ENCODE results near the gene NRF1.
"Not testable (repeated sequence)": the region's sequence is repeated elsewhere in the genome, so short reads cannot be mapped to it uniquely, and the experiment has no call there.

NRF1 gene

DNA sequence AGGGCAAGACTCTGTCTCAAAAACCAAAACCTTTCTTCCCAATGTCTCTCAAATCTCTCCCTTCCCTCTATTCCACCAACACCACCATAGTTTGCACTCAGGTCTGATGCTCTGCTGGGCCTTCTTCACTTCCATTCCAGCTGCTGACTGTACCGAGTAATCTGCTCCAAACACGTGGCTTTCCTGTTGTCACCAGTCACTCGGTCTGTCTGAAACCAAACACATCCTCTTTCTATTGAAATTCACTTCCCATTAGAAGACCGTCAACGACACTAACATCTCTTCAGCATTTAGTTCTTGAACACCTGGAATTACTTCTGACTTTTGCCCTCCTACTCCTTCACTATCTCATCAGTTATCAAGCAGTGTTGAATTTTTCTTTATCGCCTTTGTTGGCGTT lies 4.7 kb upstream of the NRF1 start:
- DNase-seq (ENCODE audit: low read depth in 2 of 2, low spot score in 1 of 2): no peak

DNA sequence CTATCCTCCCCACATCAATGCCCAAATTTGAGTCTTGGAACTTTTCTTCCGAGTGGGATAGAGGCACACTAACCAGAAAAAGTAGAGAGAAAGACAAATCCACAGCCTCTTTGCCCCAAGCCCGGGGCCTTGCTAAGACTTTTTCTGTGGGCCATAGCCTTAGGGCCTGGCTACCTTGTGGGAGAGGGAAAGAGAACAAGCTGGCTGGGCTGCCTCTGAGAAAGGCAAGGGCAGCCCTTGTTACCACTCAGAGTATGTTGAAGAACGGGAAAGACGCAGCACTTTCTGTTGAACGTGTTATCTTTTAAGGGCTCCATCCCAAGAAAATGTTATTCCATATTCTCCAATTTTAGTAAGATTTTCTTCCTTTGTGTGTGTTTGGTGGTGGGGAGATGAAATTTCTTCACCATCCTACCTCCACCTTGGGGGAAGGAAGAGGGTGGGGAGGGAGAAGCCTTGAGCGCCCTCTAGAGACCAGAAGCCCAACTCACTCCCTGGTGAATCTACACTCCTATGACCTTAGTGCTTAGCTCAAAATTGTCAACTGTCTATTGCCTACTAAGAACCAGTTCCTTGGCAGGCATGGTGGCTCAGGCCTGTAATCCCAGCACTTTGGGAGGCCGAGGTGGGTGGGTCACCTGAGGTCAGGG lies 3.9 kb upstream of the NRF1 start:
- DNase-seq (ENCODE audit: low read depth in 2 of 2, low spot score in 1 of 2): no peak

DNA sequence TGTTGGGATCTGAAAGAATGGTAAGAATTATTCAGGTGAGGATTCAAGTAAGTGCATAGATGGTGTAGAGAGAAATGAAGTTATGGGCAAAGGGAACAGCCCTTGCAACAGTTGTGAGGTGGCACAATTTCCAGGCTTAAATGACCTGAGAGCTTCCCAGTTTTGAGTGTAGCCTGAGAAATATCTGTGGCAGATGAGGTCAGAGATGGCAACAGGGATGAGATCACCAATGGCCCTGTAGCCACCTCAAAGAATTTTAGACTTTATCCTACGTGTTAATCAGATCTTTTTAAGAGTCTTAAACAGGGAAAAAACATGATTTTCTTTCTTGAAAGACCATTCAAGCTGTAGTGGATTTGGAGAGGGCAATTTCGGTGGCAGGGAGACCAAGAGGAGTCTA lies 1.9 kb upstream of the NRF1 start:
- DNase-seq (ENCODE audit: low read depth in 2 of 2, low spot score in 1 of 2): no peak

DNA sequence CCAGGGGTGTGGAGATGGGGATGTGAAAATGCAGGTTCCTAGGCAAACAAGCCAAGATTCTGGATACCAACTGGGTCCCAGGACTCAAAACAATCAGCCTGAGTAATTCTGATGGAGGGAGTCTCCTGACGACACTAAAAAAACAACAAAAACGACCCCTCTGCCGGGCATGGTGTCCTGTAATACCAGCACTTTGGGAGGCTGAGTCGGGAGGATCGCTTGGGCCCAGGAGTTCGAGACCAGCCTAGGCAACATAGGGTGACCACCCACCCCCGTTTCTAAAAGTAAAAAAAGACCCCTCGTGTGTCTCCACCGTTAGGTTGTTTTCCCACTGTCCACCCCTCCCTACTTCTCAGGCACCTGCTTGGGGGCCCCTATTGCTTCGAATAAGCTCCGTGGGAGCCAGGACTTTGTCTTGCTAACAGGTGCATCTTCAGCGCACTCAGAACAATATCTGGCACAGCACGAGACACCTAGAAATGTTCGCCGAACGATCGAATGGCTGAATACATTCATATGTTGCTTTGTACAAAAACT lies 743 bp upstream of the NRF1 start:
- no peak for DNase-seq (ENCODE audit: low read depth in 2 of 2, low spot score in 1 of 2)

DNA sequence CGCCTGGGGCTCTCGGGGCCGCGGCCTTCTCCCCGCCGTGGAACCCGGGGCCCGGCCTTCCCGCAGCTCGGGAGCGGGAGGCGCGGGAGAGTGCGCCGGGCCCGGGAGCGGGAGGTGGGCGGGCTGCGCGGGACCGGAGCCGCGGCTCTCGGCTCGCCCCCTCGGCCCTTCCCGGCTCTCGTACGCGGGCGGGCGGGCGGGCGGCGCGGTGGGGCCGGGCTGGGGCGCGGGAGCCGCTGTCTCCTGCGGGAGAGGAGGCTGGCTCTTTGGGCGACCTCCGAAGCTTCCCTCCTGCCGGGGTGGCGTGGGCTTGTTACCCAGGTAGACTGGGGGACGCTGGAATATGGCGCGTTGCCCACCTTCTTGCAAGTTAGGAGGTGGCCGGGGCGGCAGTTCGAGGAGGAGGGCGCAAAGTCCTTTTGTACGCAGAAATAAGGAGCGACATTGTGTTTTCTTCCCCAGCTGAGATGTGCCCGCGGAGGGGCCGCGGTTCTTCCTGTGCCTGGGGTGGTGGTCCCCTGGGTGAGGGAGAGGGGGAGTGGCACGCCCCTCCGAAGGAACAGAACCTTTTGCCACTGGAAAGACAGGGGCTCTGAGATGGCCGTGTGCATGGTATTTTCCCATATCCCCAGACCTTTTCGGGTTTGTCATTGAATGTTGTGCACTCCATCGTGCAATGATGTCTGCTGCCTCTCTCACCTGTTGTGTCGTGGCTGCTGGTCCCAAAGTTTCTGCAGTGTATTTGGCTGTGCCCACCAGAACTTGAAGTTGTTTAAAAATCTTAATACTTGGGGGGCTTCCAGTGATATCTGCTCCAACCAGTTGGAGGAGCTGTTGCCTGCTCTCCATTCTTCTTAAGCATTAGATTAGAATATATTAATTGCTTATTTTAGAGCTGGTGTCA lies 844 bp downstream of the NRF1 start:
- DNase-seq (ENCODE audit: low read depth in 2 of 2, low spot score in 1 of 2): no peak

DNA sequence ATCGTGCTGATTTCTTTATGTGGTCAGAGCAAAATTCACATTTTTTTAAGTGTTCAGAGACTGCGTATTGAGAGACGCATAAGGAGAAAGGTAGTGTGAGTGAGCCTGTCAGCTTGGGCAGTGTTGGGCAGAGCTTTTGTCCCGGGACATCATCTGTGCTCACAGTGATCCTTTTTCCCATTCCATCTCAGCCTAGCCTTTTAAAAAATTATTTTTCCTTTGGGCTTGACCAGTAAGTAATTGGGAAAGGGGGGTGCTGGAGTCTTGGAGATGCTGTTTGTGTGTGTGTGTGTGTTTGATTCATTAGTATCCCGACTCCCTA lies 1.5 kb downstream of the NRF1 start:
- DNase-seq (ENCODE audit: low read depth in 2 of 2, low spot score in 1 of 2): no peak

- DNase-seq (ENCODE audit: low read depth in 2 of 2, low spot score in 1 of 2): no peak
Measured at GRCh38 chr7:129615018-129615417, 3.5 kb downstream of the NRF1 start.

GRCh38 chr7:129616530-129616929 lies 5.0 kb downstream of the NRF1 start:
- no peak for DNase-seq (ENCODE audit: low read depth in 2 of 2, low spot score in 1 of 2)

DNA sequence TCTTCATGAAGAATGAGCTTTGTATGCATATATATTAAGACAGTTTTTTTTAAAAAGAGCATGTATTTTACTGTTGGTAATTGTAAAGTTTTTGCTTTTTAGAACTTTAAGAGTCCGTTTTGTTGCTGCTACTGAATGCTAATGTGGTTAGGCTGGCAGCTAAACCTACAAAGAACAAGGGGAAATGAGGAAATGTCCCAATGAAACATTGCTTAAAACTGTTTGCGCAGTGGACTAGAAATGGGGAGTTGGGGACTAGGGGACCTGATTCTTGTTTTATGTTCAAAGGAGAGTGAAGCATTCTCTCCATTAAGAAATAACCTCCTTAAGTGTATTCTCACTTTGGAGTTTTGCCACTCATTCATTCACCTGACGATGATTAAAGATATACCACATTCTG lies 5.7 kb downstream of the NRF1 start:
- DNase-seq (ENCODE audit: low read depth in 2 of 2, low spot score in 1 of 2): no peak

- no peak for DNase-seq (ENCODE audit: low read depth in 2 of 2, low spot score in 1 of 2)
Measured at GRCh38 chr7:129617652-129618051, 6.1 kb downstream of the NRF1 start.

GRCh38 chr7:129626896-129627295 lies 15.4 kb downstream of the NRF1 start:
- no peak for DNase-seq (ENCODE audit: low read depth in 2 of 2, low spot score in 1 of 2)

- DNase-seq (ENCODE audit: low read depth in 2 of 2, low spot score in 1 of 2): no peak
Measured at GRCh38 chr7:129630341-129630740, 18.8 kb downstream of the NRF1 start.

- DNase-seq (ENCODE audit: low read depth in 2 of 2, low spot score in 1 of 2): no peak
Measured at GRCh38 chr7:129634361-129635034, 23.0 kb downstream of the NRF1 start.

GRCh38 chr7:129635300-129636029 lies 23.9 kb downstream of the NRF1 start:
- peak in 1 of 2 donors; percentile 44 for DNase-seq (ENCODE audit: low read depth in 2 of 2, low spot score in 1 of 2)

GRCh38 chr7:129636030-129636550 lies 24.6 kb downstream of the NRF1 start:
- not testable (repeated sequence) for DNase-seq (ENCODE audit: low read depth in 2 of 2, low spot score in 1 of 2)

DNA sequence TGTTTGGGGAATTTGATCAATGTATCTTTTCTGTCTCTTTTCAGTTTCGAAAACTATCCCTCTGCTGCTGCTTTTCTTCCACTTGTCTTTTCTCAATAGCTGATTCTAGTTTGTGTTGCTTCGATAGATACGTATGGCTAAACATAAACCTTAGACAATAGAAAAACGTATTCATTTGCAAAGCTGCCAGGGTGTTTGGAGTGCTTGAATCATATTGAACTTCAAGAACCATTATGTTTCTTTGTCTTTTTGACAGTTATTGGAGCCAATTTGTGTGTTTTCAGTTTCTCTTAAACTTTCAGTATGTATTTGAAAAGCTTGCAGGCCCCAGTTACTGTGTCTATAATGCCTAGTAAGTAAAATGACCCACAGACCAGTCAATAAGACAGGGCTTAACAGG lies 25.1 kb downstream of the NRF1 start:
- no peak for DNase-seq (ENCODE audit: low read depth in 2 of 2, low spot score in 1 of 2)

- no peak for DNase-seq (ENCODE audit: low read depth in 2 of 2, low spot score in 1 of 2)
Measured at GRCh38 chr7:129640400-129640799, 28.9 kb downstream of the NRF1 start.

- DNase-seq (ENCODE audit: low read depth in 2 of 2, low spot score in 1 of 2): no peak
Measured at GRCh38 chr7:129642871-129643549, 31.5 kb downstream of the NRF1 start.

GRCh38 chr7:129643550-129644170 lies 32.1 kb downstream of the NRF1 start:
- no peak for DNase-seq (ENCODE audit: low read depth in 2 of 2, low spot score in 1 of 2)

GRCh38 chr7:129644634-129645230 lies 33.2 kb downstream of the NRF1 start:
- DNase-seq (ENCODE audit: low read depth in 2 of 2, low spot score in 1 of 2): no peak

Data from stimulated activated CD8-positive, alpha-beta memory T cell treated with anti-CD3 and anti-CD28 coated beads, Interleukin-4, amount 100 ng/mL, for 1 hour (primary cell).